IMR-90 (cell line): Measurements from ENCODE around the gene TCF25. TPM values are rescaled to one million over a fixed set of nuclear protein-coding genes. Genes with fewer than 3 reads are reported as not detected.
"Not testable (repeated sequence)": the region's sequence is repeated elsewhere in the genome, so short reads cannot be mapped to it uniquely, and the experiment has no call there.

Experiments
- ATAC-seq: fragments of 200-7000 bp; cut with Tn5 transposase; 2 replicates; pipeline ENCODE4 v1.9.1; 2020; ENCODE audit warnings: low read depth, mild to moderate bottlenecking, moderate library complexity
- BruUV-seq: library from RNA; stranded (reverse); fragments of 400-500 nt; replicated peaks from 2 replicates; lab custom pipeline; 2021; lab: Mats Ljungman, UMichigan
- CTCF ChIA-PET: fragments of 300-600 bp; formaldehyde crosslinking; extraction: SDS; loops from one replicate; lab custom pipeline; 2021; ENCODE audit warnings: antibody characterized with exemption; lab: Yijun Ruan, JAX
- POLR2A ChIA-PET: fragments of 300-600 bp; sonication (Branson Sonifier 250); formaldehyde crosslinking; loops from one replicate; lab custom pipeline; 2022; ENCODE audit warnings: antibody characterized with exemption; ENCODE audit not compliant: unreplicated experiment; lab: Charles Lee
- DNase-seq: peaks from one replicate; pipeline ENCODE4 v3.0.0; 2013
- H2AFZ ChIP-seq: replicated peaks from 2 replicates; pipeline ENCODE3; 2013; ENCODE audit warnings: low read length, mild to moderate bottlenecking; ENCODE audit not compliant: poor library complexity
- H2AK5ac ChIP-seq: 2 replicates; pipeline ENCODE4 v1.6.1; 2013; ENCODE audit warnings: low read depth, low read length, inconsistent platforms
- H2AK9ac ChIP-seq: replicated peaks from 2 replicates; pipeline ENCODE3; 2013; ENCODE audit warnings: mild to moderate bottlenecking, low read depth, low read length, moderate library complexity; ENCODE audit not compliant: poor library complexity
- H2BK120ac ChIP-seq: 2 replicates; pipeline ENCODE4 v1.6.1; 2013; ENCODE audit warnings: low read depth, low read length, inconsistent platforms
- H2BK15ac ChIP-seq: 3 replicates; pipeline ENCODE4 v1.6.1; 2013; ENCODE audit warnings: low read depth, low read length, inconsistent platforms
- H2BK20ac ChIP-seq: 2 replicates; pipeline ENCODE4 v1.6.1; 2013; ENCODE audit warnings: low read depth, mild to moderate bottlenecking, inconsistent platforms, low read length, moderate library complexity
- H2BK5ac ChIP-seq: 2 replicates; pipeline ENCODE4 v1.6.1; 2013; ENCODE audit warnings: mild to moderate bottlenecking, low read depth, low read length, inconsistent platforms; ENCODE audit not compliant: poor library complexity, severe bottlenecking
- H3K14ac ChIP-seq: replicated peaks from 2 replicates; pipeline ENCODE4 v1.6.1; 2013; ENCODE audit warnings: low read depth, low read length, inconsistent platforms
- H3K18ac ChIP-seq: 2 replicates; pipeline ENCODE4 v1.6.1; 2013; ENCODE audit warnings: low read depth, low read length, control low read depth
- H3K23ac ChIP-seq: 2 replicates; pipeline ENCODE4 v1.6.1; 2013; ENCODE audit warnings: low read depth, low read length, inconsistent platforms
- H3K27ac ChIP-seq: 2 replicates; pipeline ENCODE4 v1.5.1; 2013; ENCODE audit warnings: mild to moderate bottlenecking, control low read depth, low read length; ENCODE audit not compliant: insufficient read depth
- H3K27me3 ChIP-seq: 2 replicates; pipeline ENCODE4 v1.6.1; 2013; ENCODE audit warnings: low read length; ENCODE audit not compliant: control insufficient read depth, insufficient read depth
- H3K36me3 ChIP-seq: 2 replicates; pipeline ENCODE4 v1.6.1; 2013; ENCODE audit warnings: low read length, mixed read lengths; ENCODE audit not compliant: control insufficient read depth, insufficient read depth
- H3K4ac ChIP-seq: 2 replicates; pipeline ENCODE4 v1.6.1; 2013; ENCODE audit warnings: low read depth, low read length, inconsistent platforms
- H3K4me1 ChIP-seq: 2 replicates; pipeline ENCODE4 v1.6.1; 2013; ENCODE audit warnings: low read length, mixed read lengths; ENCODE audit not compliant: control insufficient read depth, insufficient read depth
- H3K4me2 ChIP-seq: 2 replicates; pipeline ENCODE4 v1.6.1; 2013; ENCODE audit warnings: low read depth, mild to moderate bottlenecking, control low read depth, low read length, moderate library complexity
- H3K4me3 ChIP-seq: 2 replicates; pipeline ENCODE4 v1.5.1; 2013; ENCODE audit warnings: low read depth, mild to moderate bottlenecking, control low read depth, low read length, moderate library complexity; ENCODE audit not compliant: insufficient read depth
- H3K56ac ChIP-seq: 2 replicates; pipeline ENCODE4 v1.6.1; 2013; ENCODE audit warnings: low read length, inconsistent platforms; ENCODE audit not compliant: insufficient read depth; ENCODE audit errors: extremely low read depth
- H3K79me1 ChIP-seq, 2 experiments: 2 replicates each; pipeline ENCODE4 v1.6.1; 2013; ENCODE audit warnings: low read length in 2 of 2, inconsistent platforms in 1 of 2, low read depth in 1 of 2
- H3K9ac ChIP-seq: 2 replicates; pipeline ENCODE4 v1.6.1; 2013; ENCODE audit warnings: low read depth, low read length, control low read depth
- H3K9me1 ChIP-seq: 2 replicates; pipeline ENCODE4 v1.6.1; 2013; ENCODE audit warnings: low read length, inconsistent platforms; ENCODE audit not compliant: insufficient read depth
- H3K9me3 ChIP-seq: 2 replicates; pipeline ENCODE4 v1.6.1; 2013; ENCODE audit warnings: low read length; ENCODE audit not compliant: control insufficient read depth, insufficient read depth
- H4K20me1 ChIP-seq: 2 replicates; pipeline ENCODE4 v1.6.1; 2013; ENCODE audit warnings: low read length, inconsistent platforms; ENCODE audit not compliant: insufficient read depth
- H4K5ac ChIP-seq: 2 replicates; pipeline ENCODE4 v1.6.1; 2013; ENCODE audit warnings: mild to moderate bottlenecking, low read depth, low read length, control low read depth
- H4K8ac ChIP-seq, 2 experiments: 2 replicates each; pipeline ENCODE4 v1.6.1; 2013; ENCODE audit warnings: low read depth in 2 of 2, low read length in 2 of 2, control low read depth in 1 of 2, inconsistent platforms in 1 of 2
- H4K91ac ChIP-seq: 2 replicates; pipeline ENCODE4 v1.6.1; 2013; ENCODE audit warnings: low read depth, low read length, inconsistent platforms; ENCODE audit not compliant: insufficient read depth
- MAFK ChIP-seq: IDR thresholded peaks from 2 replicates; pipeline ENCODE4 v1.6.1; 2012; ENCODE audit warnings: low read depth, low read length, improper control_type of control experiment
- RCOR1 ChIP-seq: IDR thresholded peaks from 2 replicates; pipeline ENCODE4 v1.6.1; 2012; ENCODE audit warnings: mild to moderate bottlenecking, low read length, improper control_type of control experiment; ENCODE audit not compliant: insufficient replicate concordance
- WGBS, 2 experiments: methylation state at CpG; one replicate each; pipeline versions ENCODE4 v1.1.5 to v1.1.7; 2013; ENCODE audit warnings: missing lambda C conversion rate in 2 of 2; ENCODE audit not compliant: insufficient read length in 1 of 2; ENCODE audit errors: extremely low coverage in 2 of 2; 5-methylcytosine and 5-hydroxymethylcytosine counted together
- dilution Hi-C: fragments of 300-500 bp; cut with HindIII; formaldehyde crosslinking; loops from one replicate; pipeline ENCODE4 v1.14.3; 2018; ENCODE audit warnings: low sequenced_read_pairs; ENCODE audit not compliant: unreplicated experiment
- in situ Hi-C: fragments of 300-500 bp; cut with MboI; formaldehyde crosslinking; loops from 3 replicates; pipeline ENCODE4 v1.14.3; 2019; ENCODE audit warnings: low sequenced_read_pairs, inconsistent platforms, mixed read lengths
- intact Hi-C: fragments of 100-400 bp; cut with micrococcal nuclease; formaldehyde crosslinking; loops from 2 replicates; pipeline ENCODE4 v1.10.0; 2022
- polyA plus RNA-seq, 3 experiments: library from polyadenylated mRNA; depleted of rRNA; stranded (reverse); fragments of >200 nt; gene quantifications; 2 replicates each; pipeline ENCODE4 v1.2.3, GENCODE V29; 2012; ENCODE audit warnings: low replicate concordance in 1 of 3
- total RNA-seq: library from RNA; depleted of rRNA; stranded (reverse); fragments of >200 nt; gene quantifications from 2 replicates; pipeline ENCODE4 v1.2.3, GENCODE V29; 2012

The TCF25 gene
- total and polyA plus RNA-seq, 2 of the 4 experiments (the other 2 are of a cell fraction) = 127 to 184 TPM

DNA sequence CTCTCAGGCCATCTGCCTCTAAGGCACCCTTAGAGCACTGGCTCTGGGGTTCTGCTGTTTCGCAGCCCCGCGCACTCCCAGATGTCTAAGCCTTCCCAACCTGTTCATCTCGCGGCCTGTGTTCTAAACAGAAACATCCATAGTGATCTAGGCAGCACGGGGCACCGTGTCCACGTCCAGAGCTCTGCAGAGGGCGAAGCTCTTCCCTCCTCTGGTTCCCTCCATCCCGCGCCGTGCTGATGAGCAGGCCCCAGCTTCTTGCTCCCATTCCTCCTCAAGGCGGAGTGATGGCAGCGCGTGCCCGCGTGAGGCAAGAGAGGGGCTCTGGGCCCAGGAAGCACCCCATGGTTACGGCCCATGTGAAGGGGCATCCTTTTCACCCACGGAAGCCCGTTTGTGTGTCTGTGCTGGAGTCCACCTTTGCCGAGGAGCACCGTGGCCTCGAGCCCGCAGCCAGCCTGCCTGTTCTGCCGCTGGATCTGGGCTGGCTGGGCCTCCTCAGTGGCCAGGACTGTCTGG lies 41.5 kb upstream of the TCF25 start:
- ATAC-seq = no peak
- Histone ChIP-seq H2BK5ac (no peak overlapping the region), H2BK120ac (no peak overlapping the region), H4K20me1 (no peaks in the 10 kb centered on the region), H4K5ac (no peak overlapping the region), H3K27me3 (no peaks in the 10 kb centered on the region), H3K14ac (no peak overlapping the region), H2AK9ac (no peak overlapping the region), H2AFZ (no peak overlapping the region), H3K4me2 (no peak overlapping the region), H3K23ac (no peak overlapping the region), H3K4me3 (no peak overlapping the region), H4K91ac (no peak overlapping the region), H3K56ac (no peak overlapping the region), H2BK20ac (no peak overlapping the region), H3K9ac (no peak overlapping the region), H3K79me1 (peaks cover 0 to 4% of the 10 kb centered on the region in 2 experiments; a peak in 1 of 4 replicates), H2AK5ac (no peak overlapping the region), H3K9me1 (no peaks in the 10 kb centered on the region), H3K36me3 (no peaks in the 10 kb centered on the region), H3K4ac (no peak overlapping the region), H4K8ac (no peak overlapping the region), H3K27ac (no peak overlapping the region), H3K9me3 (no peaks in the 10 kb centered on the region; the same call in 1 of the 2 replicates), H3K18ac (no peak overlapping the region), H3K4me1 (peaks cover 6% of the 10 kb centered on the region; the same call in 1 of the 2 replicates), H2BK15ac (no peak overlapping the region)
- in situ Hi-C loops = no loop called here
- ChIA-PET CTCF (no interaction called here), POLR2A (no interaction called here)
- intact Hi-C loops = no loop called here
- TF ChIP-seq MAFK (no peak), RCOR1 (no peak)
- dilution Hi-C loops = no loop called here
- no peak for DNase-seq
- BruUV-seq = no TSS peak
- WGBS, 2 experiments = 94% methylated on average over 15 of the region's 25 CpGs; no CpG with 5 or more reads in 1 of the 2 experiments

GRCh38 chr16:89833664-89834363 lies 39.6 kb upstream of the TCF25 start:
- H2BK5ac ChIP-seq, H3K27me3 ChIP-seq, H3K4me1 ChIP-seq, H3K79me1 ChIP-seq, ATAC-seq, H3K4ac ChIP-seq, POLR2A ChIA-PET, H3K23ac ChIP-seq, H4K5ac ChIP-seq, H3K18ac ChIP-seq, H2BK15ac ChIP-seq, H2AK5ac ChIP-seq, H4K20me1 ChIP-seq, H3K56ac ChIP-seq, H3K14ac ChIP-seq, in situ Hi-C loops, dilution Hi-C loops, DNase-seq, H3K4me3 ChIP-seq, H3K9ac ChIP-seq, H4K91ac ChIP-seq, H2BK120ac ChIP-seq, H2BK20ac ChIP-seq, H3K4me2 ChIP-seq, H4K8ac ChIP-seq, intact Hi-C loops, H3K9me1 ChIP-seq, BruUV-seq, H3K9me3 ChIP-seq, H3K27ac ChIP-seq, H2AK9ac ChIP-seq, H2AFZ ChIP-seq, H3K36me3 ChIP-seq, CTCF ChIA-PET: not testable (repeated sequence)
- 93% methylated on average over 24 of the region's 39 CpGs; no CpG with 5 or more reads in 1 of the 2 experiments for WGBS, 2 experiments
